IMR-90 (cell line): ENCODE results near the gene MUC6.

Experiments
- BHLHE40 ChIP-seq: fragments of 150-350 bp; IDR thresholded peaks from 2 replicates; pipeline ENCODE4 v1.6.1; 2016; ENCODE audit warnings: mild to moderate bottlenecking, low read depth, low read length
- CEBPB ChIP-seq: IDR thresholded peaks from 2 replicates; pipeline ENCODE4 v1.6.1; 2012; ENCODE audit warnings: low read depth, low read length, improper control_type of control experiment
- ELK1 ChIP-seq: fragments of 150-350 bp; IDR thresholded peaks from 2 replicates; pipeline ENCODE4 v1.6.1; 2016; ENCODE audit warnings: low read depth, mild to moderate bottlenecking, low read length, moderate library complexity, borderline replicate concordance
- FOS ChIP-seq: fragments of 150-350 bp; IDR thresholded peaks from 2 replicates; pipeline ENCODE4 v1.6.1; 2016; ENCODE audit warnings: low read depth, low read length
- MAFK ChIP-seq: IDR thresholded peaks from 2 replicates; pipeline ENCODE4 v1.6.1; 2012; ENCODE audit warnings: low read depth, low read length, improper control_type of control experiment
- POLR2A ChIP-seq: IDR thresholded peaks from 2 replicates; pipeline ENCODE4 v1.6.1; 2012; ENCODE audit warnings: mild to moderate bottlenecking, low read depth, low read length
- RAD21 ChIP-seq: IDR thresholded peaks from 2 replicates; pipeline ENCODE4 v1.6.1; 2012; ENCODE audit warnings: low read length, improper control_type of control experiment
- RCOR1 ChIP-seq: IDR thresholded peaks from 2 replicates; pipeline ENCODE4 v1.6.1; 2012; ENCODE audit warnings: mild to moderate bottlenecking, low read length, improper control_type of control experiment; ENCODE audit not compliant: insufficient replicate concordance
- RFX5 ChIP-seq: IDR thresholded peaks from 2 replicates; pipeline ENCODE4 v1.8.0; 2012; ENCODE audit warnings: low read depth, mild to moderate bottlenecking, low read length, moderate library complexity
- SMC3 ChIP-seq: fragments of 150-350 bp; IDR thresholded peaks from 2 replicates; pipeline ENCODE4 v1.6.1; 2016; ENCODE audit warnings: low read depth, mild to moderate bottlenecking, antibody characterized with exemption, low read length, moderate library complexity
- USF2 ChIP-seq: fragments of 150-350 bp; IDR thresholded peaks from 2 replicates; pipeline ENCODE4 v1.6.1; 2017; ENCODE audit warnings: mild to moderate bottlenecking, antibody characterized with exemption, low read length, low read depth
- TF ChIP-seq, protein P1 (sequence below): conservative IDR thresholded peaks from 2 replicates; pipeline ENCODE4 v1.5.1; 2012; ENCODE audit warnings: mild to moderate bottlenecking, low read depth, low read length, improper control_type of control experiment

DNA sequence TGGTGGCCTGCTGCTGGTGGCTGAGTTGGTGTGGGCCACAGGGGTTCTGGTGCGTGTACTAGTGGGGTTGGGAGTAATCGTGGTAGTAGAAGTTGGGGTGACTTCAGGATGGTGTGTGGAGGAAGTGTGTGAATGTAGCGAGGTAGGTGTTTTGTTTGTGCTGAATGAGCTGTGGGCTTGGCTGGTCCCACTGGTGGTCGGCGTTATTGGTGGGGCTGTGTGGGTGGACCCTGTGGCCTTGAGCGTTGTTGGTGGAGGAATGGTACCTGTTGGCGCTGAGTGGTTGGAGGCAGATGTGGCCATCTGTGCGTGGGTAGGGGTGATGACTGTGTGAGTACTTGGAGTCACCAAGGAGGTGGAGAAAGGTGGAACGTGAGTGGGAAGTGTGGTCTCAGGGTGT is 18.4 kb downstream of the MUC6 start:
- TF ChIP-seq, protein P1, sequence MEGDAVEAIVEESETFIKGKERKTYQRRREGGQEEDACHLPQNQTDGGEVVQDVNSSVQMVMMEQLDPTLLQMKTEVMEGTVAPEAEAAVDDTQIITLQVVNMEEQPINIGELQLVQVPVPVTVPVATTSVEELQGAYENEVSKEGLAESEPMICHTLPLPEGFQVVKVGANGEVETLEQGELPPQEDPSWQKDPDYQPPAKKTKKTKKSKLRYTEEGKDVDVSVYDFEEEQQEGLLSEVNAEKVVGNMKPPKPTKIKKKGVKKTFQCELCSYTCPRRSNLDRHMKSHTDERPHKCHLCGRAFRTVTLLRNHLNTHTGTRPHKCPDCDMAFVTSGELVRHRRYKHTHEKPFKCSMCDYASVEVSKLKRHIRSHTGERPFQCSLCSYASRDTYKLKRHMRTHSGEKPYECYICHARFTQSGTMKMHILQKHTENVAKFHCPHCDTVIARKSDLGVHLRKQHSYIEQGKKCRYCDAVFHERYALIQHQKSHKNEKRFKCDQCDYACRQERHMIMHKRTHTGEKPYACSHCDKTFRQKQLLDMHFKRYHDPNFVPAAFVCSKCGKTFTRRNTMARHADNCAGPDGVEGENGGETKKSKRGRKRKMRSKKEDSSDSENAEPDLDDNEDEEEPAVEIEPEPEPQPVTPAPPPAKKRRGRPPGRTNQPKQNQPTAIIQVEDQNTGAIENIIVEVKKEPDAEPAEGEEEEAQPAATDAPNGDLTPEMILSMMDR = no peak
- TF ChIP-seq RFX5 (no peak), BHLHE40 (no peak), POLR2A (no peak), RCOR1 (no peak), USF2 (no peak), FOS (no peak), RAD21 (no peak), MAFK (no peak), SMC3 (no peak), CEBPB (no peak), ELK1 (no peak)
